D721Med (cell line): ENCODE measurements around the gene UBR4.

ENCODE experiments used
- DNase-seq: peaks from one replicate; pipeline ENCODE4 v3.0.0; 2011; ENCODE audit warnings: low spot score; ENCODE audit not compliant: insufficient read length
- FAIRE-seq: peaks from 2 replicates; lab custom pipeline; 2011; peaks lifted over from hg19 to GRCh38; lab: Jason Lieb, UNC
- CTCF ChIP-seq: IDR thresholded peaks from 2 replicates; pipeline ENCODE4 v1.5.1; 2012; ENCODE audit warnings: mild to moderate bottlenecking, control low read depth; ENCODE audit not compliant: insufficient read depth; ENCODE audit errors: missing control alignments

UBR4 gene

GRCh38 chr1:19128968-19129514 lies 81.0 kb downstream of the UBR4 start:
- FAIRE-seq (no peak), DNase-seq (no peak)
- TF ChIP-seq CTCF, result no peak

- TF ChIP-seq CTCF, result no peak
- DNase-seq, result no peak
- FAIRE-seq, result no peak
Observed at GRCh38 chr1:19124273-19124672, 85.8 kb downstream of the UBR4 start.

GRCh38 chr1:19123837-19124236 lies 86.2 kb downstream of the UBR4 start:
- FAIRE-seq (no peak), DNase-seq (no peak)
- TF ChIP-seq CTCF, result no peak

- TF ChIP-seq CTCF, result no peak
- FAIRE-seq (no peak), DNase-seq (no peak)
Observed at GRCh38 chr1:19122668-19123067, 87.4 kb downstream of the UBR4 start.

GRCh38 chr1:19121192-19121591 lies 88.9 kb downstream of the UBR4 start:
- TF ChIP-seq CTCF, result no peak
- no peak for FAIRE-seq
- DNase-seq, result no peak

GRCh38 chr1:19120070-19120469 lies 90.0 kb downstream of the UBR4 start:
- TF ChIP-seq CTCF, result no peak
- FAIRE-seq, result no peak
- no peak for DNase-seq

GRCh38 chr1:19115082-19115808 lies 94.8 kb downstream of the UBR4 start:
- FAIRE-seq (no peak), DNase-seq (no peak)
- TF ChIP-seq CTCF, result no peak
